OCI-LY1 (cell line): ENCODE measurements around the gene RNF186.

Experiments used
- EZH2 ChIP-seq: fragments of 200-600 bp; sonication (generic), shearing (Covaris generic); IDR thresholded peaks from 2 replicates; pipeline ENCODE4 v1.8.0; 2017; ENCODE audit warnings: borderline replicate concordance, mixed run types, mild to moderate bottlenecking, antibody characterized with exemption, low read length, moderate library complexity, mixed read lengths
- TF ChIP-seq, protein P1 (sequence below): fragments of 200-600 bp; sonication (generic), shearing (Covaris generic); IDR thresholded peaks from 2 replicates; pipeline ENCODE4 v1.5.1; 2017; ENCODE audit warnings: mild to moderate bottlenecking, antibody characterized with exemption, low read length, moderate library complexity, mixed read lengths

- TF ChIP-seq, protein P1, sequence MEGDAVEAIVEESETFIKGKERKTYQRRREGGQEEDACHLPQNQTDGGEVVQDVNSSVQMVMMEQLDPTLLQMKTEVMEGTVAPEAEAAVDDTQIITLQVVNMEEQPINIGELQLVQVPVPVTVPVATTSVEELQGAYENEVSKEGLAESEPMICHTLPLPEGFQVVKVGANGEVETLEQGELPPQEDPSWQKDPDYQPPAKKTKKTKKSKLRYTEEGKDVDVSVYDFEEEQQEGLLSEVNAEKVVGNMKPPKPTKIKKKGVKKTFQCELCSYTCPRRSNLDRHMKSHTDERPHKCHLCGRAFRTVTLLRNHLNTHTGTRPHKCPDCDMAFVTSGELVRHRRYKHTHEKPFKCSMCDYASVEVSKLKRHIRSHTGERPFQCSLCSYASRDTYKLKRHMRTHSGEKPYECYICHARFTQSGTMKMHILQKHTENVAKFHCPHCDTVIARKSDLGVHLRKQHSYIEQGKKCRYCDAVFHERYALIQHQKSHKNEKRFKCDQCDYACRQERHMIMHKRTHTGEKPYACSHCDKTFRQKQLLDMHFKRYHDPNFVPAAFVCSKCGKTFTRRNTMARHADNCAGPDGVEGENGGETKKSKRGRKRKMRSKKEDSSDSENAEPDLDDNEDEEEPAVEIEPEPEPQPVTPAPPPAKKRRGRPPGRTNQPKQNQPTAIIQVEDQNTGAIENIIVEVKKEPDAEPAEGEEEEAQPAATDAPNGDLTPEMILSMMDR = no peak
- no peak for TF ChIP-seq EZH2
Measured at GRCh38 chr1:19824036-19824435, 9.0 kb upstream of the RNF186 start.
